ENCODE measurements around the gene TRDN.
"Not testable (repeated sequence)": the region's sequence is repeated elsewhere in the genome, so short reads cannot be mapped to it uniquely, and the experiment has no call there.

Gene TRDN

GRCh38 chr6:123507582-123507981, 129.2 kb downstream of the TRDN start:
- no peak for DNase-seq (ENCODE audit: low read depth)

- no peak for DNase-seq (ENCODE audit: low read depth)
These were observed 133.1 kb downstream of the TRDN start for GRCh38 chr6:123503619-123504018.

- DNase-seq (ENCODE audit: low read depth), result no peak
These were observed 139.7 kb downstream of the TRDN start for GRCh38 chr6:123497025-123497424.

- no peak for DNase-seq (ENCODE audit: low read depth)
These were observed 147.2 kb downstream of the TRDN start for GRCh38 chr6:123489589-123489988.

GRCh38 chr6:123480986-123481385, 155.8 kb downstream of the TRDN start:
- no peak for DNase-seq (ENCODE audit: low read depth)

- not testable (repeated sequence) for DNase-seq (ENCODE audit: low read depth)
These were observed 164.6 kb downstream of the TRDN start for GRCh38 chr6:123472025-123472702.

- DNase-seq (ENCODE audit: low read depth), result no peak
These were observed 169.4 kb downstream of the TRDN start for GRCh38 chr6:123467392-123467791.

- DNase-seq (ENCODE audit: low read depth), result no peak
These were observed 174.6 kb downstream of the TRDN start for GRCh38 chr6:123462152-123462551.

GRCh38 chr6:123458218-123458617, 178.5 kb downstream of the TRDN start:
- no peak for DNase-seq (ENCODE audit: low read depth)

- DNase-seq (ENCODE audit: low read depth), result no peak
These were observed 179.9 kb downstream of the TRDN start for GRCh38 chr6:123456836-123457235.

- no peak for DNase-seq (ENCODE audit: low read depth)
These were observed 182.3 kb downstream of the TRDN start for GRCh38 chr6:123454448-123454847.

GRCh38 chr6:123453071-123453470, 183.7 kb downstream of the TRDN start:
- DNase-seq (ENCODE audit: low read depth), result not testable (repeated sequence)

GRCh38 chr6:123448306-123448884, 188.4 kb downstream of the TRDN start:
- DNase-seq (ENCODE audit: low read depth), result no peak

- no peak for DNase-seq (ENCODE audit: low read depth)
These were observed 189.3 kb downstream of the TRDN start for GRCh38 chr6:123447315-123447937.

GRCh38 chr6:123439371-123439770, 197.4 kb downstream of the TRDN start:
- no peak for DNase-seq (ENCODE audit: low read depth)

GRCh38 chr6:123434186-123434585, 202.6 kb downstream of the TRDN start:
- DNase-seq (ENCODE audit: low read depth), result no peak

GRCh38 chr6:123430970-123431369, 205.8 kb downstream of the TRDN start:
- no peak for DNase-seq (ENCODE audit: low read depth)

GRCh38 chr6:123427008-123427407, 209.7 kb downstream of the TRDN start:
- DNase-seq (ENCODE audit: low read depth), result no peak

- DNase-seq (ENCODE audit: low read depth), result no peak
These were observed 213.6 kb downstream of the TRDN start for GRCh38 chr6:123423130-123423529.

GRCh38 chr6:123420512-123420911, 216.2 kb downstream of the TRDN start:
- DNase-seq (ENCODE audit: low read depth), result no peak

- DNase-seq (ENCODE audit: low read depth), result no peak
These were observed 218.7 kb downstream of the TRDN start for GRCh38 chr6:123418071-123418470.

GRCh38 chr6:123417535-123417934, 219.2 kb downstream of the TRDN start:
- DNase-seq (ENCODE audit: low read depth), result no peak

GRCh38 chr6:123415844-123416468, 220.8 kb downstream of the TRDN start:
- DNase-seq (ENCODE audit: low read depth), result no peak
